Body of pancreas (tissue), 4 donors: ENCODE measurements around the gene OR56A4. TPM values are rescaled to one million over a fixed set of nuclear protein-coding genes. Genes with fewer than 3 reads are reported as not detected.

Experiments used
- ATAC-seq: fragments of 150-250 bp; one replicate; pipeline ENCODE4 v1.9.1; 2016
- DNase-seq, 4 donors: peaks; one replicate each; pipeline ENCODE4 v3.0.0-alpha.2; 2019
- H3K27ac ChIP-seq, 4 donors: fragments of 200-600 bp; sonication (generic); 1 replicate in 3 of 4; 2 replicates in 1 of 4; pipeline versions ENCODE4 v1.5.1 to v1.6.1; 2016 to 2019; ENCODE audit warnings: mild to moderate bottlenecking in 1 of 4, mixed read lengths in 1 of 4, moderate library complexity in 1 of 4
- H3K27me3 ChIP-seq, 2 donors: fragments of 200-600 bp; sonication (generic); one replicate each; pipeline ENCODE4 v1.6.0; 2016; ENCODE audit warnings: mild to moderate bottlenecking in 1 of 2
- H3K36me3 ChIP-seq, 2 donors: fragments of 200-600 bp; sonication (generic); replicated peaks in 1 of 2; 2 replicates each; pipeline ENCODE4 v1.5.1; 2016; ENCODE audit warnings: low read depth in 2 of 2; ENCODE audit not compliant: insufficient read depth in 1 of 2
- H3K4me1 ChIP-seq: fragments of 200-600 bp; sonication (generic); one replicate; pipeline ENCODE4 v1.6.0; 2016
- H3K4me3 ChIP-seq, 2 donors: fragments of 200-600 bp; sonication (generic); 1 replicate in 1 of 2; 2 replicates in 1 of 2; pipeline ENCODE4 v1.5.1; 2016 to 2019
- H3K9me3 ChIP-seq, 3 donors: fragments of 200-600 bp; sonication (generic); 1 replicate in 2 of 3; 2 replicates in 1 of 3; pipeline ENCODE4 v1.5.1; 2016
- CTCF ChIP-seq, 7 experiments: fragments of 450-650 bp in 4 of 7; fragments of 200-600 bp in 3 of 7; sonication (generic) in 3 of 7; IDR thresholded peaks; one replicate each; pipeline ENCODE4 v1.5.1; 2016 to 2019; ENCODE audit warnings: antibody characterized with exemption in 7 of 7
- POLR2A ChIP-seq, 3 donors: fragments of 450-650 bp; IDR thresholded peaks; one replicate each; pipeline ENCODE4 v1.6.1; 2016; ENCODE audit warnings: antibody characterized with exemption in 3 of 3, mild to moderate bottlenecking in 2 of 3
- WGBS, 2 donors: methylation state at CpG; one replicate each; pipeline ENCODE4 v1.1.5; 2017; 5-methylcytosine and 5-hydroxymethylcytosine counted together
- intact Hi-C: fragments of 100-400 bp; cut with DNase I; formaldehyde crosslinking; loops from one replicate; pipeline ENCODE4 v1.15.1; 2023
- total RNA-seq, 2 donors: library from RNA; depleted of rRNA; stranded (reverse); fragments of >200 nt; gene quantifications; one replicate each; pipeline ENCODE4 v1.1.0, GENCODE V29; 2016

The OR56A4 gene
- total RNA-seq, 2 donors from 2014 or later, result not detected

DNA sequence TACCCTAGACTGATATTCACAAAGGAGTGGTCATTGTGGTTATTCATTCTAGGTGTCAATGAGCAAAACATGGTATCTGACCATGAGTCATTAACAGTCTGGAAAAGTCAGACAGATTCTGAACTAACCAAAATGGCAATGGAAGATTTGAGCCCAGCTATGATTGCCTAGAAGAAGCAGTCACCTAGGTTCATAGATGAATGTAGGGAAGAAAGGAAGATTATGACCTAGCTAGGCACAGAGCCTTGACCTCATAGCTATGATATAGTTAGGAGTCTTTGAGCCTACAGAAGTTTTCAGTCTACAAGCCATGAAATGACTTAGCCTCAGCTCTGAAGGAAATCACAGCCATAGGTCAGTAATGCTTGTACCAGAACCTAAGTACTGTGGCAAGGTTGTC, 351 bp downstream of the OR56A4 start:
- no peaks in the 10 kb centered on the region for H3K36me3 ChIP-seq
- ATAC-seq (no peak), DNase-seq (no peak)
- no peaks in the 10 kb centered on the region for H3K4me1 ChIP-seq
- no peaks in the 10 kb centered on the region for H3K9me3 ChIP-seq
- intact Hi-C loops, result no loop called here
- H3K4me3 ChIP-seq, result no peak overlapping the region
- H3K27me3 ChIP-seq, result no peaks in the 10 kb centered on the region
- TF ChIP-seq POLR2A (IDR thresholded peaks at IDR 0.05), result no peak
- TF ChIP-seq CTCF (IDR thresholded peaks at IDR 0.05), result no peak
- no peak overlapping the region for H3K27ac ChIP-seq

- Histone ChIP-seq H3K4me1 (no peaks in the 10 kb centered on the region), H3K4me3 (no peak overlapping the region), H3K9me3 (no peaks in the 10 kb centered on the region), H3K36me3 (no peaks in the 10 kb centered on the region), H3K27me3 (no peaks in the 10 kb centered on the region), H3K27ac (no peak overlapping the region)
- DNase-seq (no peak), ATAC-seq (no peak)
- WGBS, 2 donors, result 65 to 69% methylated on average over 7 of the region's 7 CpGs
- TF ChIP-seq CTCF (IDR thresholded peaks at IDR 0.05) (no peak), POLR2A (IDR thresholded peaks at IDR 0.05) (no peak)
- intact Hi-C loops, result no loop called here
Measured at GRCh38 chr11:6002202-6002699, 4.5 kb downstream of the OR56A4 start.

DNA sequence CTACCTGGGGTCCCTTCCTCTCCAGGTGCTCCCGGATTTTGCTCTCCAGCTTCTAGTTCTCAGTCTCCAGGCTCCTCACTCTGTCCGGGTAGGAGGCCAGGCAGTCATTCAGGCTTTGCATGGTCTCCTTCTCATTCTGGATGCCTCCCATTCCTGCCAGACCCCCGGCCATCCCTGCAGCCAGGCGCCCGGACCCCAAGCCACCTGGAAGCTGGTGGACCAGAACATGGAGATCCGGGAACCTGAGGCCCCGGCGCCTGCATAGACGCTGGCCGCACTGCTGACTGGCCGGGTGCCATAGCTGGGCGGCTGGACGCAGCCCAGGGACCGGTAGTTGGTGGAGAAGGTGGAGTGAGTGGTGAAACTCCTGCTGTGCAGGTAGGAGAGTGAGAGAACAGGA, 12.0 kb downstream of the OR56A4 start:
- H3K27me3 ChIP-seq, result no peaks in the 10 kb centered on the region
- intact Hi-C loops, result no loop called here
- no peak overlapping the region for H3K4me3 ChIP-seq
- H3K36me3 ChIP-seq, result no peaks in the 10 kb centered on the region
- H3K9me3 ChIP-seq, result no peaks in the 10 kb centered on the region
- WGBS, 2 donors, result 78 to 92% methylated on average over 11 to 14 of the region's 14 CpGs
- no peaks in the 10 kb centered on the region for H3K4me1 ChIP-seq
- no peak for DNase-seq
- TF ChIP-seq CTCF (IDR thresholded peaks at IDR 0.05) (no peak), POLR2A (IDR thresholded peaks at IDR 0.05) (no peak)
- ATAC-seq, result no peak
- H3K27ac ChIP-seq, result no peak overlapping the region

DNA sequence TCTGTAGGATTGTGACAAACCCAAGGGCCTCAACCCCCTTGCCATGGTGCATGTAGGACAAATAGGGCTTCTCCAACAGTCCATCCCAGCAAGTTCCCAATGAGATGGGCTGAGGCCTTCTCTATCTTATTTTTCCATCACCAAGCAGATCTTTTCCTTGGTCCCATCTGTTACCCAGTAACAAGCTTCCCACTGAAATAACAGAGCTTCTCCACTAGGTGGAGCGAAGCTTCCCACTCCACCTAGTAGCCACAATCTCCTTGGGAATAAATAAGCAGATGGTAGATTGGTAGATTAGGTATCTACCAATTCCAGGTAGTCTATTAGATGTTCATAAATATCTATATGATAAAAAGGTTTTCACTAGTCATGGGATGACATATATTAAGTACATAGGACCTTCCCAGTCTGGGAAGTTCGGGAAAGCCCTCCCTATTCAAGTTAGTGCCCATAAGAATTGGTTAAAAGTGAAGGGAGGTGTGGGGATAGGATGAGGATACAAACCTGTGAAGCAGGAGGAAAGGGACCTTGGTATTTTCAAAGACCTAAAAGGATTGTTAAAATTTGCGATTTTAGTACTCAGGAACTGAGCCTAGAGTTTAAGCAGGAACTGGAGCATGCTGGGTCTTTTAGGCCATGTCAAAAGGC, 14.0 kb downstream of the OR56A4 start:
- Histone ChIP-seq H3K4me3 (no peak overlapping the region), H3K9me3 (no peaks in the 10 kb centered on the region), H3K27me3 (no peaks in the 10 kb centered on the region), H3K27ac (no peak overlapping the region), H3K4me1 (no peaks in the 10 kb centered on the region), H3K36me3 (no peaks in the 10 kb centered on the region)
- WGBS, 2 donors, result 51 to 62% methylated on average over 3 of the region's 3 CpGs
- DNase-seq, result peak in 1 of 4 donors; percentile 20
- TF ChIP-seq POLR2A (IDR thresholded peaks at IDR 0.05) (no peak), CTCF (IDR thresholded peaks at IDR 0.05) (peak in 6 of 7 experiments; percentile 50 to 60 (median 52))
- intact Hi-C loops, result no loop called here
- ATAC-seq, result peak; percentile 48

DNA sequence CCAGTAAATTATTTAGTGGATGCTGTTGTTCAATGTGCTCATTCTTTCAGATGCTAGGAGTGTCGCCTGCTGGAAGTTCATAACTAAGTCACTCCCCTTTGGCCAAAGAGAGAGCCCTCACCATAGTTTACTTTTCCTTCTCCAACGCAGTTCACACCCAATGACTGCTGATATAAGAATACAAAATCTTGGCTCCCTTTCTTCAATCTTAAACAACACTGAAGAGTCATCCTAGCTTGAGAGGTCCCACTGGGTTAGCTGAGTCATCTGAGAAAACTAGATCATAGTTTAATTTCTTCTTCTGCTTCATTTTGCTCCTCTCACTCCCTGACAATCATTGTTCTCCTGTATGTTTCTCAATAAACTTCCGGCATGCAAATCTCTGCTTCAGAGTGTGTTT, 14.6 kb downstream of the OR56A4 start:
- Histone ChIP-seq H3K9me3 (no peaks in the 10 kb centered on the region), H3K27ac (no peak overlapping the region), H3K36me3 (no peaks in the 10 kb centered on the region), H3K4me1 (no peaks in the 10 kb centered on the region), H3K27me3 (no peaks in the 10 kb centered on the region), H3K4me3 (no peak overlapping the region)
- no peak for ATAC-seq
- TF ChIP-seq POLR2A (IDR thresholded peaks at IDR 0.05) (no peak), CTCF (IDR thresholded peaks at IDR 0.05) (no peak)
- intact Hi-C loops, result no loop called here
- 51 to 59% methylated on average over 3 of the region's 3 CpGs for WGBS, 2 donors
- no peak for DNase-seq
